GM12892 (cell line): ENCODE data around the gene PRF1.

Experiments used
- POLR2A ChIP-seq: IDR thresholded peaks from 2 replicates; pipeline ENCODE4 v1.6.1; 2011; ENCODE audit warnings: low read depth, low read length, control low read depth
- POLR2AphosphoS5 ChIP-seq: IDR thresholded peaks from 2 replicates; pipeline ENCODE4 v1.6.1; 2011; ENCODE audit warnings: low read depth, low read length, control low read depth
- TAF1 ChIP-seq: IDR thresholded peaks from 2 replicates; pipeline ENCODE4 v1.6.1; 2011; ENCODE audit warnings: low read depth, mild to moderate bottlenecking, control low read depth, low read length, borderline replicate concordance

DNA sequence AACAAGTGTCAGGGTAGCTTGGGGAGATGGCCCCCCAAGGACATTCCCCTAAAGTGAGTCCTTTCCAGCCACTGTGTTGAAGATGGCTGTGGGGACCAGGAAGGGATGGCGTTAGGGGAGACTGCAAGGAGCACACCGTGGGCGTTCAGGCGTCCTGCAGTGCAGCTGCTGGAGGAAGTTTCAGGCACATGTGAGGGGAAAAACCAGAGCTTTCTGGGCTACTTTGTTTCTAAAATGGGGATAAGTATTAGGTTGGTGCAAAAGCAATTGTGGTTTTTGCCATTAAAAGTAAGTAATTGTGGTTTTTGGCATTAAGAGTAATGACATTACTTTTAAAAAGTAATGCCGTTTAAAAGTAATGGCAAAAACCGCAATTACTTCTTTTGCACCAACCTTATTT lies 14.3 kb downstream of the PRF1 start:
- TF ChIP-seq POLR2AphosphoS5 (no peak), POLR2A (no peak), TAF1 (no peak)
